ENCODE measurements around the gene ALAD. TPM values are rescaled to one million over a fixed set of nuclear protein-coding genes. Genes with fewer than 3 reads are reported as not detected.

Gene ALAD
- total and polyA plus RNA-seq, 2 experiments from 2014 or later, result 19.1 to 20.3 TPM

- no peak for TF ChIP-seq CTCF (IDR thresholded peaks at IDR 0.05; ENCODE audit: low read depth, low read length)
- no peak overlapping the region for H3K4me3 ChIP-seq
- H3K27ac ChIP-seq, result no peak overlapping the region
- no peaks in the 10 kb centered on the region for H3K9me3 ChIP-seq (ENCODE audit: low read depth)
- DNase-seq (ENCODE audit: low read depth in 1 of 2, low spot score in 1 of 2), result no peak
- peaks cover 3% of the 10 kb centered on the region for H3K27me3 ChIP-seq
- no peaks in the 10 kb centered on the region for H3K36me3 ChIP-seq
- H3K4me1 ChIP-seq (ENCODE audit: low read depth), result no peaks in the 10 kb centered on the region
Measured at GRCh38 chr9:113431191-113431590, 30.1 kb upstream of the ALAD start.

- H3K4me3 ChIP-seq, result no peak overlapping the region
- H3K27ac ChIP-seq, result no peak overlapping the region
- peak in 1 of 2 donors; percentile 26 for DNase-seq (ENCODE audit: low read depth in 1 of 2, low spot score in 1 of 2)
- peaks cover 3% of the 10 kb centered on the region for H3K27me3 ChIP-seq
- no peak for TF ChIP-seq CTCF (IDR thresholded peaks at IDR 0.05; ENCODE audit: low read depth, low read length)
- no peaks in the 10 kb centered on the region for H3K36me3 ChIP-seq
- no peaks in the 10 kb centered on the region for H3K4me1 ChIP-seq (ENCODE audit: low read depth)
- no peaks in the 10 kb centered on the region for H3K9me3 ChIP-seq (ENCODE audit: low read depth)
Measured at GRCh38 chr9:113428062-113428615, 27.1 kb upstream of the ALAD start.

- DNase-seq (ENCODE audit: low read depth in 1 of 2, low spot score in 1 of 2), result peak in 1 of 2 donors; percentile 72
- Histone ChIP-seq H3K4me3 (no peak overlapping the region), H3K4me1 (ENCODE audit: low read depth) (no peaks in the 10 kb centered on the region), H3K27me3 (no peaks in the 10 kb centered on the region), H3K9me3 (ENCODE audit: low read depth) (no peaks in the 10 kb centered on the region), H3K36me3 (no peaks in the 10 kb centered on the region), H3K27ac (no peak overlapping the region)
- TF ChIP-seq CTCF (IDR thresholded peaks at IDR 0.05; ENCODE audit: low read depth, low read length), result no peak
Measured at GRCh38 chr9:113427629-113428028, 26.5 kb upstream of the ALAD start.

GRCh38 chr9:113426701-113427100, 25.6 kb upstream of the ALAD start:
- H3K36me3 ChIP-seq, result no peaks in the 10 kb centered on the region

GRCh38 chr9:113425072-113425471, 24.0 kb upstream of the ALAD start:
- no peak for TF ChIP-seq CTCF (IDR thresholded peaks at IDR 0.05; ENCODE audit: low read depth, low read length)
- H3K27ac ChIP-seq, result no peak overlapping the region
- H3K4me3 ChIP-seq, result no peak overlapping the region
- H3K27me3 ChIP-seq, result no peaks in the 10 kb centered on the region
- H3K4me1 ChIP-seq (ENCODE audit: low read depth), result no peaks in the 10 kb centered on the region
- no peaks in the 10 kb centered on the region for H3K36me3 ChIP-seq
- no peak for DNase-seq (ENCODE audit: low read depth in 1 of 2, low spot score in 1 of 2)
- no peaks in the 10 kb centered on the region for H3K9me3 ChIP-seq (ENCODE audit: low read depth)

More at GRCh38 chr9:113426701-113427100, 25.6 kb upstream of the ALAD start:
- no peak overlapping the region for H3K4me3 ChIP-seq
- H3K27me3 ChIP-seq, result no peaks in the 10 kb centered on the region
- no peak for TF ChIP-seq CTCF (IDR thresholded peaks at IDR 0.05; ENCODE audit: low read depth, low read length)
- DNase-seq (ENCODE audit: low read depth in 1 of 2, low spot score in 1 of 2), result peak in 1 of 2 donors; percentile 41
- H3K4me1 ChIP-seq (ENCODE audit: low read depth), result no peaks in the 10 kb centered on the region
- no peaks in the 10 kb centered on the region for H3K9me3 ChIP-seq (ENCODE audit: low read depth)
- H3K27ac ChIP-seq, result no peak overlapping the region

Data from cardiac muscle cell (in vitro differentiated cells and primary cell).